MM.1S (cell line): ENCODE data around the gene DDX1.

ENCODE experiments used
- CTCF ChIP-seq: fragments of 300-600 bp; sonication (generic); IDR thresholded peaks from 2 replicates; pipeline ENCODE4 v1.5.1; 2016; ENCODE audit warnings: antibody characterized with exemption, low read length, mixed read lengths
- EZH2 ChIP-seq: fragments of 300-600 bp; sonication (generic); optimal IDR thresholded peaks from 2 replicates; pipeline ENCODE3; 2017; ENCODE audit warnings: low read depth, mild to moderate bottlenecking, antibody characterized with exemption, low read length, mixed read lengths
- EZH2phosphoT487 ChIP-seq: fragments of 300-600 bp; sonication (generic); IDR thresholded peaks from 2 replicates; pipeline ENCODE4 v1.6.1; 2018; ENCODE audit warnings: antibody characterized with exemption, low read length

- TF ChIP-seq EZH2 = no peak
- no peak for TF ChIP-seq CTCF
- no peak for TF ChIP-seq EZH2phosphoT487
These were observed 25.4 kb downstream of the DDX1 start for GRCh38 chr2:15616850-15617777.
